B cell (primary cell): ENCODE measurements around the gene RARRES1. TPM values are rescaled to one million over a fixed set of nuclear protein-coding genes. Genes with fewer than 3 reads are reported as not detected.

Experiments used
- ATAC-seq: fragments of 200-7000 bp; cut with Tn5 transposase; one replicate; pipeline ENCODE4 v1.10.0; 2021; ENCODE audit warnings: low read depth, mild to moderate bottlenecking, moderate number of reproducible peaks, moderate library complexity
- CTCF ChIA-PET: fragments of 350-600 bp; sonication (Branson Sonifier 250); formaldehyde crosslinking; loops from one replicate; lab custom pipeline; 2021; ENCODE audit warnings: antibody characterized with exemption, inconsistent platforms; lab: Charles Lee
- POLR2A ChIA-PET: fragments of 350-600 bp; sonication (Branson Sonifier 250); formaldehyde crosslinking; loops from one replicate; lab custom pipeline; 2021; ENCODE audit warnings: antibody characterized with exemption; lab: Charles Lee
- DNase-seq: peaks from one replicate; pipeline ENCODE4 v3.0.0; 2013
- H2AFZ ChIP-seq: 2 replicates; pipeline ENCODE4 v1.6.1; 2012; ENCODE audit warnings: mild to moderate bottlenecking, low read depth, low read length; ENCODE audit not compliant: insufficient read depth, poor library complexity, severe bottlenecking
- H3K27ac ChIP-seq, 2 donors: 1 replicate in 1 of 2; 2 replicates in 1 of 2; pipeline ENCODE4 v1.5.1; 2012 to 2013; ENCODE audit warnings: low read length in 2 of 2, mild to moderate bottlenecking in 2 of 2, moderate library complexity in 1 of 2
- H3K27me3 ChIP-seq, 4 experiments: fragments of 200-600 bp in 1 of 4; sonication (generic) in 1 of 4; replicated peaks in 1 of 4; 1 replicate in 2 of 4; 2 replicates in 2 of 4; pipeline versions ENCODE4 v1.6.1 to v1.7.0; 2013 to 2016; ENCODE audit warnings: low read length in 3 of 4, mild to moderate bottlenecking in 2 of 4, mixed read lengths in 1 of 4, moderate library complexity in 1 of 4; ENCODE audit not compliant: insufficient read depth in 4 of 4, control insufficient read depth in 3 of 4; ENCODE audit errors: control extremely low read depth in 1 of 4
- H3K36me3 ChIP-seq, 2 experiments: replicated peaks in 1 of 2; 1 replicate in 1 of 2; 2 replicates in 1 of 2; pipeline versions ENCODE4 v1.6.1 to v1.7.1; 2013; ENCODE audit warnings: low read length in 1 of 2; ENCODE audit not compliant: insufficient read depth in 2 of 2, control insufficient read depth in 1 of 2; ENCODE audit errors: control extremely low read depth in 1 of 2, extremely low read depth in 1 of 2
- H3K4me1 ChIP-seq, 2 donors: fragments of 200-600 bp in 1 of 2; sonication (generic) in 1 of 2; 1 replicate in 1 of 2; 2 replicates in 1 of 2; pipeline versions ENCODE4 v1.5.1 to v1.6.1; 2013 to 2017; ENCODE audit warnings: low read length in 2 of 2; ENCODE audit not compliant: control insufficient read depth in 2 of 2, insufficient read depth in 2 of 2
- H3K4me2 ChIP-seq: replicated peaks from 2 replicates; pipeline ENCODE3; 2012; ENCODE audit warnings: mild to moderate bottlenecking, low read depth, low read length; ENCODE audit not compliant: poor library complexity, severe bottlenecking
- H3K4me3 ChIP-seq, 5 experiments: fragments of 200-600 bp in 1 of 5; sonication (generic) in 1 of 5; 1 replicate in 3 of 5; 2 replicates in 2 of 5; pipeline versions ENCODE4 v1.5.1 to v1.7.0; 2011 to 2016; ENCODE audit warnings: low read length in 4 of 5, mild to moderate bottlenecking in 4 of 5, low read depth in 2 of 5, control low read depth in 1 of 5, moderate library complexity in 1 of 5; ENCODE audit not compliant: insufficient read depth in 1 of 5; ENCODE audit errors: control extremely low read depth in 1 of 5, extremely low read depth in 1 of 5
- H3K79me2 ChIP-seq: fragments of 200-600 bp; sonication (generic); one replicate; pipeline ENCODE4 v1.6.0; 2016; ENCODE audit warnings: low read length; ENCODE audit not compliant: control insufficient read depth, insufficient read depth
- H3K9ac ChIP-seq: fragments of 200-600 bp; sonication (generic); 2 replicates; pipeline ENCODE4 v1.6.1; 2017; ENCODE audit warnings: mild to moderate bottlenecking, low read length, moderate library complexity
- H3K9me3 ChIP-seq, 3 donors: one replicate each; pipeline versions ENCODE4 v1.6.1 to v1.7.1; 2013; ENCODE audit warnings: low read length in 2 of 3; ENCODE audit not compliant: control insufficient read depth in 2 of 3, insufficient read depth in 1 of 3; ENCODE audit errors: control extremely low read depth in 1 of 3
- H4K20me1 ChIP-seq: 2 replicates; pipeline ENCODE4 v1.6.0; 2012; ENCODE audit warnings: mild to moderate bottlenecking, low read length; ENCODE audit not compliant: insufficient read depth, control insufficient read depth, poor library complexity, severe bottlenecking
- H3K27ac Mint-ChIP-seq: one replicate; pipeline ENCODE4 v1.8.0; 2021; ENCODE audit warnings: mixed read lengths
- H3K27me3 Mint-ChIP-seq: one replicate; pipeline ENCODE4 v1.8.0; 2021; ENCODE audit warnings: mixed read lengths
- H3K4me1 Mint-ChIP-seq: one replicate; pipeline ENCODE4 v1.8.0; 2021; ENCODE audit warnings: mixed read lengths
- H3K4me3 Mint-ChIP-seq: one replicate; pipeline ENCODE4 v1.8.0; 2021; ENCODE audit warnings: mixed read lengths
- H3K9me3 Mint-ChIP-seq: one replicate; pipeline ENCODE4 v1.8.0; 2022; ENCODE audit warnings: mixed read lengths; ENCODE audit not compliant: insufficient read depth
- EZH2 ChIP-seq: IDR thresholded peaks from 2 replicates; pipeline ENCODE4 v1.6.1; 2012; ENCODE audit warnings: borderline replicate concordance, low read depth, mild to moderate bottlenecking, moderate library complexity, low read length; ENCODE audit not compliant: insufficient read depth, poor library complexity, severe bottlenecking
- WGBS: methylation state at CpG from one replicate; pipeline ENCODE4 v1.1.5; 2013; ENCODE audit warnings: missing lambda C conversion rate; ENCODE audit not compliant: insufficient coverage; 5-methylcytosine and 5-hydroxymethylcytosine counted together
- intact Hi-C: fragments of 100-400 bp; cut with micrococcal nuclease; formaldehyde crosslinking; loops from one replicate; pipeline ENCODE4 v1.10.0; 2022
- polyA plus RNA-seq: library from polyadenylated mRNA; depleted of rRNA; stranded (reverse); fragments of >200 nt; gene quantifications from 2 replicates; pipeline ENCODE4 v1.2.3, GENCODE V29; 2012
- total RNA-seq, 2 donors: library from RNA; stranded (reverse); fragments of 120-200 nt in 1 of 2; gene quantifications; 1 replicate in 1 of 2; 2 replicates in 1 of 2; pipeline versions ENCODE4 v1.2.3 to v1.2.4, GENCODE V29; 2013 to 2022
- TF ChIP-seq, protein P1 (sequence below): fragments of 200-600 bp; IDR thresholded peaks from one replicate; pipeline ENCODE4 v1.8.0; 2022; ENCODE audit warnings: antibody characterized with exemption, mild to moderate bottlenecking

Gene RARRES1
- total and polyA plus RNA-seq, 2 donors (not counting 1 experiment from before 2014, with no cell fraction given) = not detected

DNA sequence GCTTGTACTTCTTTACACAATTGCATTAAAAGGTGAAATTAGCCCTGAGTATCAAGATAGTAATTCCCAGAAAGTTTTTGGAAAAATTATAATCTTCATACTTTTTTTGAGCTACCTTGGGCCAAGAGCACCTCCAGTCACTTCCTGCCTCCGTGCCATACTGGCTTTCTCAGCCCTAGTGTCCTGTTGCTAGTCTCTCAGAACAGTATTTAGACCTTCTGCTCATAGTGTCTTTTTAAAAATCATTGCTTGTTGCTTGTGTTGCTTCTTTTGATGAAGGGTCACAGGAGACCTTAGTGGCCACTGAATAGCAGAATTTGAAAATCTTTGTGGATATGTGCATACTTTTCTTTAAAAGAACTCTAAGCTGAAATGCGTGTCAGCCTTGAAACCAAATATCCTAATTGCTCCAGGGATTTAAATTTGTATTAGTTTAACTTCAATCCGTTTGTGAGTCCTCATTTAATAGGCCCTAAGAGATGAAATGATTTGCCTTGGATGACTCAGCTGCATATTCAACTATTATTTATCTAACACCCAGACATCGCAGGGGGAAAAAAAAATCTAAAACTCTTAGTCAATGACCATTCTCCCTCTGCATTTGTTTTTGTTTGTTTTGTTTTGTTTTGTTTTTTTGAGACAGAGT is 30.7 kb downstream of the RARRES1 start:
- ATAC-seq = no peak
- intact Hi-C loops = no loop called here
- Histone ChIP-seq H4K20me1 (no peaks in the 10 kb centered on the region), H3K9ac (no peak overlapping the region), H3K27ac (no peak overlapping the region), H3K79me2 (no peaks in the 10 kb centered on the region), H2AFZ (no peak overlapping the region), H3K4me1 (no peaks in the 10 kb centered on the region), H3K4me3 (no peak overlapping the region), H3K4me2 (no peak overlapping the region), H3K9me3 (no peaks in the 10 kb centered on the region), H3K36me3 (peaks cover 0 to 15% of the 10 kb centered on the region in 2 experiments), H3K27me3 (no peaks in the 10 kb centered on the region)
- ChIA-PET CTCF (no interaction called here), POLR2A (no interaction called here)
- H3K9me3 Mint-ChIP-seq = no peaks in the 10 kb centered on the region
- H3K27ac Mint-ChIP-seq = no peak overlapping the region
- H3K27me3 Mint-ChIP-seq = no peaks in the 10 kb centered on the region
- 100% methylated on average over 2 of the region's 4 CpGs for WGBS
- no peak for DNase-seq
- H3K4me1 Mint-ChIP-seq = no peaks in the 10 kb centered on the region
- TF ChIP-seq, protein P1, sequence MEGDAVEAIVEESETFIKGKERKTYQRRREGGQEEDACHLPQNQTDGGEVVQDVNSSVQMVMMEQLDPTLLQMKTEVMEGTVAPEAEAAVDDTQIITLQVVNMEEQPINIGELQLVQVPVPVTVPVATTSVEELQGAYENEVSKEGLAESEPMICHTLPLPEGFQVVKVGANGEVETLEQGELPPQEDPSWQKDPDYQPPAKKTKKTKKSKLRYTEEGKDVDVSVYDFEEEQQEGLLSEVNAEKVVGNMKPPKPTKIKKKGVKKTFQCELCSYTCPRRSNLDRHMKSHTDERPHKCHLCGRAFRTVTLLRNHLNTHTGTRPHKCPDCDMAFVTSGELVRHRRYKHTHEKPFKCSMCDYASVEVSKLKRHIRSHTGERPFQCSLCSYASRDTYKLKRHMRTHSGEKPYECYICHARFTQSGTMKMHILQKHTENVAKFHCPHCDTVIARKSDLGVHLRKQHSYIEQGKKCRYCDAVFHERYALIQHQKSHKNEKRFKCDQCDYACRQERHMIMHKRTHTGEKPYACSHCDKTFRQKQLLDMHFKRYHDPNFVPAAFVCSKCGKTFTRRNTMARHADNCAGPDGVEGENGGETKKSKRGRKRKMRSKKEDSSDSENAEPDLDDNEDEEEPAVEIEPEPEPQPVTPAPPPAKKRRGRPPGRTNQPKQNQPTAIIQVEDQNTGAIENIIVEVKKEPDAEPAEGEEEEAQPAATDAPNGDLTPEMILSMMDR = no peak
- TF ChIP-seq EZH2 = no peak
- H3K4me3 Mint-ChIP-seq = no peak overlapping the region

DNA sequence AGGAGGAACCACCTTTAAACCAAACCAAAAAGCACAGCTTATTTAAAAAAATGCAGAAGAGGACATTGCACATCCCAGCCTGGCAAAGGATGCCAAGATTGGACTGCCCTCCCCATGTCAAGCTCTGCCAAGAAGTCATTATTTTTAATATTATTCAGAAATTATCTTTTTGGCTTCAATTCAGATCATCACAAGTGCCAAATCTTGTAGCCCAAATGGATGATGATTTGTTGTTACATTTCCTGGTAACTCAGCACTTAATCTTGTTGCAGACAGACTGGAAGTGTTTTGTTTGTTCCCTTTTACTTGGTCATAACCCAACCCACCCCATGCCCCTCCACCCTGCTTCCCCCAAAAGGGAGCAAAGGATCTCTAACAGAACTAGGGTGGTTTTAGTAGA is 31.7 kb downstream of the RARRES1 start:
- Histone ChIP-seq H4K20me1 (no peaks in the 10 kb centered on the region), H3K79me2 (no peaks in the 10 kb centered on the region), H3K9ac (no peak overlapping the region), H3K36me3 (peaks cover 0 to 14% of the 10 kb centered on the region in 2 experiments), H3K9me3 (no peaks in the 10 kb centered on the region), H2AFZ (no peak overlapping the region), H3K4me3 (no peak overlapping the region), H3K27me3 (no peaks in the 10 kb centered on the region), H3K4me2 (no peak overlapping the region), H3K4me1 (no peaks in the 10 kb centered on the region), H3K27ac (no peak overlapping the region)
- POLR2A ChIA-PET = no interaction called here
- no peak overlapping the region for H3K27ac Mint-ChIP-seq
- no peak overlapping the region for H3K4me3 Mint-ChIP-seq
- no peak for ATAC-seq
- H3K27me3 Mint-ChIP-seq = no peaks in the 10 kb centered on the region
- CTCF ChIA-PET = no interaction called here
- no peaks in the 10 kb centered on the region for H3K9me3 Mint-ChIP-seq
- no peaks in the 10 kb centered on the region for H3K4me1 Mint-ChIP-seq
- no peak for DNase-seq
- intact Hi-C loops = no loop called here
- TF ChIP-seq, protein P1 = no peak
- TF ChIP-seq EZH2 = no peak
